ENCODE data around the gene TALDO1.

DNA sequence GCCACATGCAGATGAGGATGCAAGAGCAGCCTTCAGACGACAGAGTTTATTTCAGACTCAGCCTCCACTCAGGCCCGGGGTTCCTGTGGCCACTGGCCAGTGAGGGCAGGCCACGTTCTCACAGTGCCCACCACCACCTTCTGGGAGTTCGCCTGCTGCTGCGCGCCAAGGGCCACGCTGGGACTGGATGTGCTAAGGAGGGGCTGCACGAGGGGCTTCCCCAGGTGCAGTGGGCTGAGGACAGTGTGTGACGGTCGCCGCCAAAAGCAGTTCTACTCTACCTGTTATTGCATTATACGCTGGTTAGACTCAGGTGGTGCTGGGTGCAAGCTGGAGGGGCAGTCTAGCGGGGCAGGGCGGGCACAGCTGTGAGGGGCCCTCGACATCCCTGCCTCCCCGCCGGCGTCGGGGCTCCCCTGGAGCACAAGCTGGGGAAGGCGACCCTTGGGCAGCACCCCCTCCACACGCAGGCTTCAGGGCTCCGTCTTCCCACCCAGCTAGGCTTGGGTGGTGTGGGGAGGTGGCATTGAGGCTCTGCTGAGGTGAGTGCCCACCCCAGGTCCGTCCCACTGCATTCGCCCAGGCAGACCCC is 39.9 kb downstream of the TALDO1 start:
- TF ChIP-seq, protein P1, sequence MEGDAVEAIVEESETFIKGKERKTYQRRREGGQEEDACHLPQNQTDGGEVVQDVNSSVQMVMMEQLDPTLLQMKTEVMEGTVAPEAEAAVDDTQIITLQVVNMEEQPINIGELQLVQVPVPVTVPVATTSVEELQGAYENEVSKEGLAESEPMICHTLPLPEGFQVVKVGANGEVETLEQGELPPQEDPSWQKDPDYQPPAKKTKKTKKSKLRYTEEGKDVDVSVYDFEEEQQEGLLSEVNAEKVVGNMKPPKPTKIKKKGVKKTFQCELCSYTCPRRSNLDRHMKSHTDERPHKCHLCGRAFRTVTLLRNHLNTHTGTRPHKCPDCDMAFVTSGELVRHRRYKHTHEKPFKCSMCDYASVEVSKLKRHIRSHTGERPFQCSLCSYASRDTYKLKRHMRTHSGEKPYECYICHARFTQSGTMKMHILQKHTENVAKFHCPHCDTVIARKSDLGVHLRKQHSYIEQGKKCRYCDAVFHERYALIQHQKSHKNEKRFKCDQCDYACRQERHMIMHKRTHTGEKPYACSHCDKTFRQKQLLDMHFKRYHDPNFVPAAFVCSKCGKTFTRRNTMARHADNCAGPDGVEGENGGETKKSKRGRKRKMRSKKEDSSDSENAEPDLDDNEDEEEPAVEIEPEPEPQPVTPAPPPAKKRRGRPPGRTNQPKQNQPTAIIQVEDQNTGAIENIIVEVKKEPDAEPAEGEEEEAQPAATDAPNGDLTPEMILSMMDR (IDR thresholded peaks at IDR 0.05), result no peak
- no peak for TF ChIP-seq POLR2A (IDR thresholded peaks at IDR 0.05)

Data from testis (tissue), 2 donors.